ENCODE data around the gene TBC1D22A. TPM values are rescaled to one million over a fixed set of nuclear protein-coding genes. Genes with fewer than 3 reads are reported as not detected.
"Not testable (repeated sequence)": the region's sequence is repeated elsewhere in the genome, so short reads cannot be mapped to it uniquely, and the experiment has no call there.

TBC1D22A gene
- total RNA-seq, 1 experiment from 2014 or later: 32.6 TPM

DNA sequence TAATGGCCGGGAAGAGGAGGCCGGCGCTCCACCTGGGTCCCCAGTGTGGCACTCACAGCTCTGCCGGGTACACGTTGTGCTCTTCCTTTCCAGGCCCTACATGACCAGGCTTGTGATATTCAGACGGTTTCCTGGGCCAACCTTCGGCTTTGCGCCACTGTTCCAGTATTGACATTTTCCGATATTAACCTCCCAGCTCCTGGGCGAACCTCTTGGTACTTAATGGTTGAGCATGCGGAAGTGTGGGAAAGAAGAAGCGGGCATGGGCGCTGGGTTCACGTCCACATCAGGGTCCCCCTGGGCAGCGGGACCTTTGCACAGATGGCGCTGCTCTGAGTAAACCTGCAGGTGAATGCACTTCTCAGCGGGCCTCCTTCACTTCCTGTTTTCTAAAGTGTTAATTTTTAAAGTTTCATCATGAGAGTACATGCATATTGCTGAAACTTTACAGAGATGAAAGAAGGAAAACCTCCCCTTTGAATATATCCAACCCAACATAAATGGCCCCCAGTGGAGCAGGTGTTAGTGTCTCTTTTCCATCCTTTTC, 286.7 kb downstream of the TBC1D22A start:
- CTCF ChIA-PET: no interaction called here

GRCh38 chr22:47049736-47050400, 287.4 kb downstream of the TBC1D22A start:
- H3K36me3 Mint-ChIP-seq (ENCODE audit: insufficient read depth, unreplicated experiment); H3K36me3 ChIP-seq (ENCODE audit: control insufficient read depth, insufficient read depth, low read length); H3K27me3 Mint-ChIP-seq (ENCODE audit: insufficient read depth, unreplicated experiment); H3K27ac Mint-ChIP-seq (ENCODE audit: unreplicated experiment); CTCF ChIA-PET; H3K9me3 Mint-ChIP-seq (ENCODE audit: unreplicated experiment); H3K4me3 Mint-ChIP-seq (ENCODE audit: unreplicated experiment); H3K27me3 ChIP-seq (replicated peaks; ENCODE audit: control insufficient read depth, insufficient read depth, low read length); DNase-seq; H3K4me1 Mint-ChIP-seq (ENCODE audit: low read depth, unreplicated experiment); POLR2A ChIA-PET; H3K4me3 ChIP-seq (ENCODE audit: low read depth, low read length); intact Hi-C loops (cut with micrococcal nuclease; ENCODE audit: unreplicated experiment); BruUV-seq (replicated peaks); H3K4me1 ChIP-seq; H3K9me3 ChIP-seq: not testable (repeated sequence)

More for the DNA sequence above, 286.7 kb downstream of the TBC1D22A start:
- no peaks in the 10 kb centered on the region for H3K4me1 Mint-ChIP-seq (ENCODE audit: low read depth, unreplicated experiment)
- H3K4me3 Mint-ChIP-seq (ENCODE audit: unreplicated experiment): no peak overlapping the region
- H3K27ac Mint-ChIP-seq (ENCODE audit: unreplicated experiment): no peak overlapping the region
- Histone ChIP-seq H3K27me3 (replicated peaks; ENCODE audit: control insufficient read depth, insufficient read depth, low read length) (no peaks in the 10 kb centered on the region), H3K4me1 (no peaks in the 10 kb centered on the region), H3K36me3 (ENCODE audit: control insufficient read depth, insufficient read depth, low read length) (no peaks in the 10 kb centered on the region), H3K9me3 (no peaks in the 10 kb centered on the region), H3K4me3 (ENCODE audit: low read depth, low read length) (no peak overlapping the region)
- H3K27me3 Mint-ChIP-seq (ENCODE audit: insufficient read depth, unreplicated experiment): no peaks in the 10 kb centered on the region
- TF ChIP-seq CTCF (IDR thresholded peaks at IDR 0.05; ENCODE audit: insufficient read depth in 1 of 2, low read depth in 1 of 2, low read length in 1 of 2, severe bottlenecking in 1 of 2, unreplicated experiment in 1 of 2): no peak
- intact Hi-C loops (cut with micrococcal nuclease; ENCODE audit: unreplicated experiment): no loop called here
- no TSS peak for BruUV-seq (replicated peaks)
- DNase-seq: no peak
- H3K9me3 Mint-ChIP-seq (ENCODE audit: unreplicated experiment): no peaks in the 10 kb centered on the region
- peaks cover 9% of the 10 kb centered on the region for H3K36me3 Mint-ChIP-seq (ENCODE audit: insufficient read depth, unreplicated experiment)
- POLR2A ChIA-PET: no interaction called here

DNA sequence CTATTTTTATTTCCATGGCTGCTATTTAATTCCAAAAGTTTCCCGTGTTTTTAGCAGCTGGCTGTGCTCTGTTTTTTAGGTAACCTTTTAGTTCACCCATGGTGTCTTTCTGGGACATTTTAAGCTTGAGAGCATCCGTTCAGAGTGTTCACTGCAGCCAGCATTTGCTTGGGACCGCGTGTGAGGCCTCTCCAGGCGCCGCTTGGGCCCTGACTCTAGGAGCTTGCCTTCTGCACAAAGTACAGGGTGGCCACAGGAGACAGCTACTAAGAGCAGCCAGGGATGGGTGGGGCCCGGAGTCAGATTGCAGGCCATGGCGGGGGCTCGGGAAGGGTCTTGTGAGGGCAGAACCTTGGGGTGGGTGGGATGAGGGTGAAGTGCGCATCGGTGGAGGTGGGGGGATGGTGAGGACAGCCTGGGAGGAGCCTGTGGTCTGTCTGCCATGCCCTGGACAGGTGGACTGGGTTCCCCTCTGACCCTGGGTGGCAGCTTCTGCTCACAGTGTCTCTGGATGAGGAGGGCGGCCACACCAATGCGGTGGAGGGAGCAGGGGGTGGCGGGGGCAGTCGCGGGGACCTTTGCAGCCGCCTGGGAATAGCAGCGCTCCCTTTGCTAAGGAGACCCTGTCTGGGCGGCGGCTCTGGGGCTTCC, 288.1 kb downstream of the TBC1D22A start:
- Mint-ChIP-seq H3K9me3 (ENCODE audit: unreplicated experiment) (no peaks in the 10 kb centered on the region), H3K4me3 (ENCODE audit: unreplicated experiment) (no peak overlapping the region), H3K4me1 (ENCODE audit: low read depth, unreplicated experiment) (no peaks in the 10 kb centered on the region), H3K27ac (ENCODE audit: unreplicated experiment) (no peak overlapping the region), H3K36me3 (ENCODE audit: insufficient read depth, unreplicated experiment) (peaks cover 5% of the 10 kb centered on the region), H3K27me3 (ENCODE audit: insufficient read depth, unreplicated experiment) (no peaks in the 10 kb centered on the region)
- Histone ChIP-seq H3K36me3 (ENCODE audit: control insufficient read depth, insufficient read depth, low read length) (no peaks in the 10 kb centered on the region), H3K27me3 (replicated peaks; ENCODE audit: control insufficient read depth, insufficient read depth, low read length) (no peaks in the 10 kb centered on the region), H3K4me1 (no peaks in the 10 kb centered on the region), H3K4me3 (ENCODE audit: low read depth, low read length) (no peak overlapping the region), H3K9me3 (no peaks in the 10 kb centered on the region)
- no peak for DNase-seq
- BruUV-seq (replicated peaks): no TSS peak
- intact Hi-C loops (cut with micrococcal nuclease; ENCODE audit: unreplicated experiment): no loop called here
- ChIA-PET CTCF (no interaction called here), POLR2A (interaction anchor here (0.7 kb wide), 1 partner anchor 52 kb away, joined by 3 read pairs; no protein-coding TSS in a partner anchor)
- TF ChIP-seq CTCF (IDR thresholded peaks at IDR 0.05; ENCODE audit: insufficient read depth in 1 of 2, low read depth in 1 of 2, low read length in 1 of 2, severe bottlenecking in 1 of 2, unreplicated experiment in 1 of 2): no peak
